Measurements from ENCODE around the gene TCF4. TPM values are rescaled to one million over a fixed set of nuclear protein-coding genes. Genes with fewer than 3 reads are reported as not detected.

The TCF4 gene
- total and polyA plus RNA-seq, 2 experiments from 2014 or later = 77.7 to 89.2 TPM

DNA sequence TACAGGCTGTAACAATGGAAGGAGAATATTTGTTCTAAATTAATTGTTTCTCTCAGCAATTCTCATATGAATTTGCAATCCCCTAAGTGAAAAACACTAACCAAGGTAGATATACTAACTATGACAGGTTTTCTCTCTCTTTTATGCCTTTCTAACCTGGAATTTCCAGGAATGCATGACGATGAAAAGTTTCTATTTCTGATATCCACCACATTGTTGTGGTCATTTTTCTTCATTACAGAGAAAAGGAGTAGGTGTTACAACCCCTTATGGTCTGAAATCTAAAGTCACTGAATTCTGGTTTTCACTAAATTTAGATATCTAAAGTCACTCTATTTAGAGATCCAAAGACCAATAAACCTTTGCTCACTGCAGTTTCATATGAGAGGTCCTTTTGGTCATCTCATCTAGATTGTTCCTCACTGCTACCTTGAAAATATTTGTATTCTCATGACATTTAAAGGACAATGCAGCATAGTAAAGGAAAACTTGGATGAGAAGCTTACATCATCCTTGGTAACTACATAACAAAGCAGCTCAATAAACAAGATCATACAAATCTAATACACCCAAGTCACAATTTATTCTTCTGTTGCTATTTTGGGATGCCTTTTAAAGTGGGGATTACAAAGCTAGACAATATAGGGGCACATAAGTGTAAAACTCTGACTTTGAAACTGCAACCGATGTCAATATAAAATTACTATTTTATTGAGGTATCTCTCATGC, 85.8 kb downstream of the TCF4 start (continued):
- TF ChIP-seq, protein P1, sequence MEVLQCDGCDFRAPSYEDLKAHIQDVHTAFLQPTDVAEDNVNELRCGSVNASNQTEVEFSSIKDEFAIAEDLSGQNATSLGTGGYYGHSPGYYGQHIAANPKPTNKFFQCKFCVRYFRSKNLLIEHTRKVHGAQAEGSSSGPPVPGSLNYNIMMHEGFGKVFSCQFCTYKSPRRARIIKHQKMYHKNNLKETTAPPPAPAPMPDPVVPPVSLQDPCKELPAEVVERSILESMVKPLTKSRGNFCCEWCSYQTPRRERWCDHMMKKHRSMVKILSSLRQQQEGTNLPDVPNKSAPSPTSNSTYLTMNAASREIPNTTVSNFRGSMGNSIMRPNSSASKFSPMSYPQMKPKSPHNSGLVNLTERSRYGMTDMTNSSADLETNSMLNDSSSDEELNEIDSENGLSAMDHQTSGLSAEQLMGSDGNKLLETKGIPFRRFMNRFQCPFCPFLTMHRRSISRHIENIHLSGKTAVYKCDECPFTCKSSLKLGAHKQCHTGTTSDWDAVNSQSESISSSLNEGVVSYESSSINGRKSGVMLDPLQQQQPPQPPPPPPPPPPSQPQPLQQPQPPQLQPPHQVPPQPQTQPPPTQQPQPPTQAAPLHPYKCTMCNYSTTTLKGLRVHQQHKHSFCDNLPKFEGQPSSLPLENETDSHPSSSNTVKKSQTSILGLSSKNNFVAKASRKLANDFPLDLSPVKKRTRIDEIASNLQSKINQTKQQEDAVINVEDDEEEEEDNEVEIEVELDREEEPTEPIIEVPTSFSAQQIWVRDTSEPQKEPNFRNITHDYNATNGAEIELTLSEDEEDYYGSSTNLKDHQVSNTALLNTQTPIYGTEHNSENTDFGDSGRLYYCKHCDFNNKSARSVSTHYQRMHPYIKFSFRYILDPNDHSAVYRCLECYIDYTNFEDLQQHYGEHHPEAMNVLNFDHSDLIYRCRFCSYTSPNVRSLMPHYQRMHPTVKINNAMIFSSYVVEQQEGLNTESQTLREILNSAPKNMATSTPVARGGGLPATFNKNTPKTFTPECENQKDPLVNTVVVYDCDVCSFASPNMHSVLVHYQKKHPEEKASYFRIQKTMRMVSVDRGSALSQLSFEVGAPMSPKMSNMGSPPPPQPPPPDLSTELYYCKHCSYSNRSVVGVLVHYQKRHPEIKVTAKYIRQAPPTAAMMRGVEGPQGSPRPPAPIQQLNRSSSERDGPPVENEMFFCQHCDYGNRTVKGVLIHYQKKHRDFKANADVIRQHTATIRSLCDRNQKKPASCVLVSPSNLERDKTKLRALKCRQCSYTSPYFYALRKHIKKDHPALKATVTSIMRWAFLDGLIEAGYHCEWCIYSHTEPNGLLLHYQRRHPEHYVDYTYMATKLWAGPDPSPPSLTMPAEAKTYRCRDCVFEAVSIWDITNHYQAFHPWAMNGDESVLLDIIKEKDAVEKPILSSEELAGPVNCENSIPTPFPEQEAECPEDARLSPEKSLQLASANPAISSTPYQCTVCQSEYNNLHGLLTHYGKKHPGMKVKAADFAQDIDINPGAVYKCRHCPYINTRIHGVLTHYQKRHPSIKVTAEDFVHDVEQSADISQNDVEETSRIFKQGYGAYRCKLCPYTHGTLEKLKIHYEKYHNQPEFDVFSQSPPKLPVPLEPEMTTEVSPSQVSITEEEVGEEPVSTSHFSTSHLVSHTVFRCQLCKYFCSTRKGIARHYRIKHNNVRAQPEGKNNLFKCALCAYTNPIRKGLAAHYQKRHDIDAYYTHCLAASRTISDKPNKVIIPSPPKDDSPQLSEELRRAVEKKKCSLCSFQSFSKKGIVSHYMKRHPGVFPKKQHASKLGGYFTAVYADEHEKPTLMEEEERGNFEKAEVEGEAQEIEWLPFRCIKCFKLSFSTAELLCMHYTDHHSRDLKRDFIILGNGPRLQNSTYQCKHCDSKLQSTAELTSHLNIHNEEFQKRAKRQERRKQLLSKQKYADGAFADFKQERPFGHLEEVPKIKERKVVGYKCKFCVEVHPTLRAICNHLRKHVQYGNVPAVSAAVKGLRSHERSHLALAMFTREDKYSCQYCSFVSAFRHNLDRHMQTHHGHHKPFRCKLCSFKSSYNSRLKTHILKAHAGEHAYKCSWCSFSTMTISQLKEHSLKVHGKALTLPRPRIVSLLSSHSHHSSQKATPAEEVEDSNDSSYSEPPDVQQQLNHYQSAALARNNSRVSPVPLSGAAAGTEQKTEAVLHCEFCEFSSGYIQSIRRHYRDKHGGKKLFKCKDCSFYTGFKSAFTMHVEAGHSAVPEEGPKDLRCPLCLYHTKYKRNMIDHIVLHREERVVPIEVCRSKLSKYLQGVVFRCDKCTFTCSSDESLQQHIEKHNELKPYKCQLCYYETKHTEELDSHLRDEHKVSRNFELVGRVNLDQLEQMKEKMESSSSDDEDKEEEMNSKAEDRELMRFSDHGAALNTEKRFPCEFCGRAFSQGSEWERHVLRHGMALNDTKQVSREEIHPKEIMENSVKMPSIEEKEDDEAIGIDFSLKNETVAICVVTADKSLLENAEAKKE (CRISPR knock-in tag; IDR thresholded peaks at IDR 0.05) = no peak
- TF ChIP-seq, protein P2, sequence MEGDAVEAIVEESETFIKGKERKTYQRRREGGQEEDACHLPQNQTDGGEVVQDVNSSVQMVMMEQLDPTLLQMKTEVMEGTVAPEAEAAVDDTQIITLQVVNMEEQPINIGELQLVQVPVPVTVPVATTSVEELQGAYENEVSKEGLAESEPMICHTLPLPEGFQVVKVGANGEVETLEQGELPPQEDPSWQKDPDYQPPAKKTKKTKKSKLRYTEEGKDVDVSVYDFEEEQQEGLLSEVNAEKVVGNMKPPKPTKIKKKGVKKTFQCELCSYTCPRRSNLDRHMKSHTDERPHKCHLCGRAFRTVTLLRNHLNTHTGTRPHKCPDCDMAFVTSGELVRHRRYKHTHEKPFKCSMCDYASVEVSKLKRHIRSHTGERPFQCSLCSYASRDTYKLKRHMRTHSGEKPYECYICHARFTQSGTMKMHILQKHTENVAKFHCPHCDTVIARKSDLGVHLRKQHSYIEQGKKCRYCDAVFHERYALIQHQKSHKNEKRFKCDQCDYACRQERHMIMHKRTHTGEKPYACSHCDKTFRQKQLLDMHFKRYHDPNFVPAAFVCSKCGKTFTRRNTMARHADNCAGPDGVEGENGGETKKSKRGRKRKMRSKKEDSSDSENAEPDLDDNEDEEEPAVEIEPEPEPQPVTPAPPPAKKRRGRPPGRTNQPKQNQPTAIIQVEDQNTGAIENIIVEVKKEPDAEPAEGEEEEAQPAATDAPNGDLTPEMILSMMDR (conservative IDR thresholded peaks at IDR 0.05; ENCODE audit: low read depth in 2 of 2) = no peak
- TF ChIP-seq EZH2 (IDR thresholded peaks at IDR 0.05; ENCODE audit: low read depth, unreplicated experiment) = no peak
- TF ChIP-seq, protein P3, sequence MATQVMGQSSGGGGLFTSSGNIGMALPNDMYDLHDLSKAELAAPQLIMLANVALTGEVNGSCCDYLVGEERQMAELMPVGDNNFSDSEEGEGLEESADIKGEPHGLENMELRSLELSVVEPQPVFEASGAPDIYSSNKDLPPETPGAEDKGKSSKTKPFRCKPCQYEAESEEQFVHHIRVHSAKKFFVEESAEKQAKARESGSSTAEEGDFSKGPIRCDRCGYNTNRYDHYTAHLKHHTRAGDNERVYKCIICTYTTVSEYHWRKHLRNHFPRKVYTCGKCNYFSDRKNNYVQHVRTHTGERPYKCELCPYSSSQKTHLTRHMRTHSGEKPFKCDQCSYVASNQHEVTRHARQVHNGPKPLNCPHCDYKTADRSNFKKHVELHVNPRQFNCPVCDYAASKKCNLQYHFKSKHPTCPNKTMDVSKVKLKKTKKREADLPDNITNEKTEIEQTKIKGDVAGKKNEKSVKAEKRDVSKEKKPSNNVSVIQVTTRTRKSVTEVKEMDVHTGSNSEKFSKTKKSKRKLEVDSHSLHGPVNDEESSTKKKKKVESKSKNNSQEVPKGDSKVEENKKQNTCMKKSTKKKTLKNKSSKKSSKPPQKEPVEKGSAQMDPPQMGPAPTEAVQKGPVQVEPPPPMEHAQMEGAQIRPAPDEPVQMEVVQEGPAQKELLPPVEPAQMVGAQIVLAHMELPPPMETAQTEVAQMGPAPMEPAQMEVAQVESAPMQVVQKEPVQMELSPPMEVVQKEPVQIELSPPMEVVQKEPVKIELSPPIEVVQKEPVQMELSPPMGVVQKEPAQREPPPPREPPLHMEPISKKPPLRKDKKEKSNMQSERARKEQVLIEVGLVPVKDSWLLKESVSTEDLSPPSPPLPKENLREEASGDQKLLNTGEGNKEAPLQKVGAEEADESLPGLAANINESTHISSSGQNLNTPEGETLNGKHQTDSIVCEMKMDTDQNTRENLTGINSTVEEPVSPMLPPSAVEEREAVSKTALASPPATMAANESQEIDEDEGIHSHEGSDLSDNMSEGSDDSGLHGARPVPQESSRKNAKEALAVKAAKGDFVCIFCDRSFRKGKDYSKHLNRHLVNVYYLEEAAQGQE (IDR thresholded peaks at IDR 0.05; ENCODE audit: unreplicated experiment) = no peak
- TF ChIP-seq NANOG (IDR thresholded peaks at IDR 0.05; ENCODE audit: borderline replicate concordance) = no peak
- TF ChIP-seq ZNF331 (CRISPR knock-in tag; IDR thresholded peaks at IDR 0.05; ENCODE audit: low read depth) = no peak

Measured in GM23338 (cell line).